ENCODE data around the gene RPL41. TPM values are rescaled to one million over a fixed set of nuclear protein-coding genes. Genes with fewer than 3 reads are reported as not detected.

The RPL41 gene
- total RNA-seq, 6 donors from 2014 or later = 1,377 to 3,349 (median 3,110) TPM

- no peak for DNase-seq
- TF ChIP-seq CTCF (IDR thresholded peaks at IDR 0.05) (no peak), POLR2AphosphoS5 (IDR thresholded peaks at IDR 0.05) (no peak), EP300 (IDR thresholded peaks at IDR 0.05) (no peak), POLR2A (IDR thresholded peaks at IDR 0.05) (no peak)
- Histone ChIP-seq H3K27ac (peak overlapping the region in 1 of 4 donors; percentile 95), H3K9me3 (no peaks in the 10 kb centered on the region), H3K27me3 (no peaks in the 10 kb centered on the region), H3K4me3 (no peak overlapping the region), H3K4me1 (peaks cover 22 to 41% (median 29%) of the 10 kb centered on the region in 4 donors), H3K36me3 (peaks cover 18 to 55% (median 46%) of the 10 kb centered on the region in 4 donors)
- ATAC-seq (ENCODE audit: low FRiP score in 2 of 2) = no peak
- WGBS, 2 donors = 79 to 95% methylated on average over 4 of the region's 4 CpGs
These were observed 14.4 kb downstream of the RPL41 start for GRCh38 chr12:56130876-56131275.

- peaks cover 2 to 7% (median 6%) of the 10 kb centered on the region in 4 donors for H3K4me1 ChIP-seq
- WGBS, 2 donors = 96 to 97% methylated on average over 6 of the region's 6 CpGs
- no peaks in the 10 kb centered on the region for H3K9me3 ChIP-seq
- H3K4me3 ChIP-seq = no peak overlapping the region
- H3K36me3 ChIP-seq = peaks cover 34 to 91% (median 79%) of the 10 kb centered on the region in 4 donors
- no peaks in the 10 kb centered on the region for H3K27me3 ChIP-seq
- no peak for TF ChIP-seq CTCF (IDR thresholded peaks at IDR 0.05)
- TF ChIP-seq POLR2AphosphoS5 (IDR thresholded peaks at IDR 0.05) = no peak
- no peak for TF ChIP-seq POLR2A (IDR thresholded peaks at IDR 0.05)
- TF ChIP-seq EP300 (IDR thresholded peaks at IDR 0.05) = no peak
- no peak overlapping the region for H3K27ac ChIP-seq
- DNase-seq (no peak), ATAC-seq (ENCODE audit: low FRiP score in 2 of 2) (no peak)
These were observed 18.5 kb downstream of the RPL41 start for GRCh38 chr12:56134897-56135296.

GRCh38 chr12:56137853-56138571 is 21.6 kb downstream of the RPL41 start:
- Histone ChIP-seq H3K4me1 (peaks cover 0 to 6% (median 2%) of the 10 kb centered on the region in 4 donors), H3K27ac (no peak overlapping the region), H3K36me3 (peaks cover 29 to 93% (median 76%) of the 10 kb centered on the region in 4 donors), H3K27me3 (no peaks in the 10 kb centered on the region), H3K4me3 (no peak overlapping the region), H3K9me3 (no peaks in the 10 kb centered on the region)
- ATAC-seq (ENCODE audit: low FRiP score in 2 of 2) = no peak
- 92 to 93% methylated on average over 12 to 14 of the region's 14 CpGs for whole genome bisulfite sequencing, 2 donors
- TF ChIP-seq EP300 (IDR thresholded peaks at IDR 0.05) (no peak), POLR2A (IDR thresholded peaks at IDR 0.05) (no peak), POLR2AphosphoS5 (IDR thresholded peaks at IDR 0.05) (no peak), CTCF (IDR thresholded peaks at IDR 0.05) (no peak)
- no peak for DNase-seq

- 78 to 88% methylated on average over 17 to 19 of the region's 19 CpGs for WGBS, 2 donors
- peaks cover 17 to 81% (median 61%) of the 10 kb centered on the region in 4 donors for H3K36me3 ChIP-seq
- no peak overlapping the region for H3K4me3 ChIP-seq
- H3K9me3 ChIP-seq = no peaks in the 10 kb centered on the region
- no peaks in the 10 kb centered on the region for H3K27me3 ChIP-seq
- peak overlapping the region in 3 of 4 donors; percentile 65 to 81 (median 73) for H3K27ac ChIP-seq
- peaks cover 10 to 24% (median 16%) of the 10 kb centered on the region in 4 donors for H3K4me1 ChIP-seq
- no peak for TF ChIP-seq EP300 (IDR thresholded peaks at IDR 0.05)
- no peak for TF ChIP-seq CTCF (IDR thresholded peaks at IDR 0.05)
- no peak for TF ChIP-seq POLR2AphosphoS5 (IDR thresholded peaks at IDR 0.05)
- TF ChIP-seq POLR2A (IDR thresholded peaks at IDR 0.05) = no peak
- ATAC-seq (ENCODE audit: low FRiP score in 2 of 2) (no peak), DNase-seq (no peak)
These were observed 25.7 kb downstream of the RPL41 start for GRCh38 chr12:56141946-56142784.

Data from upper lobe of left lung (tissue), 6 donors.